ENCODE data around the gene SHCBP1L. TPM values are rescaled to one million over a fixed set of nuclear protein-coding genes. Genes with fewer than 3 reads are reported as not detected.

Gene SHCBP1L
- total RNA-seq, 2 experiments from 2014 or later = 1.5 TPM; not detected in 1

DNA sequence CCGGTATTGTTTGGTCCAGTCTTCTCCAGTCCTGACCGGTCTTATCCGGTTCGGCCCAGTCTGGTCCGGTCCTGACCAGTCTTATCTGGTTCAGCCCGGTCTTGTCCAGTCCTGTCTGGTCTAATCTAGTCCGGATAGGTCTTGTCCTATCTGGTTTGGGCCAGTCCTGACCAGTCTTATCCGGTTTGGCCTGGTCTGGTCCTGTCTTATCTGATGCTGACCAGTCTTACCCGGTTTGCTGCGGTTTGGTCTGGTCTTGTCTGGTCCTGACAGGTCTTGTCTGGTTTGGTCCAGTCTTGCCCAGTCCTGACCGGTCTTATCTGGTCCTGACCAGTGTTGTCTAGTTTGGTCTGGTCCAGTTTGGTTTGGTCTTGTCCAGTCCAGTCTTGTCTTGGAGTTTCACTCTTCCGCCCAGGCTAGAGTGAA, 83.7 kb downstream of the SHCBP1L start:
- Histone ChIP-seq H3K79me2 (ENCODE audit: insufficient read depth, low read depth, low read length) (peaks cover 15% of the 10 kb centered on the region; the same call in 1 of the 2 replicates), H4K20me1 (ENCODE audit: insufficient read depth, low read length) (no peaks in the 10 kb centered on the region), H3K9me3 (ENCODE audit: low read length) (no peaks in the 10 kb centered on the region), H3K4me3 (ENCODE audit: low read depth, low read length, poor library complexity, severe bottlenecking) (no peak overlapping the region), H3K9me2 (ENCODE audit: insufficient read depth, low read length) (no peaks in the 10 kb centered on the region), H3K27ac (ENCODE audit: low read depth, low read length, poor library complexity, severe bottlenecking) (no peak overlapping the region), H2AFZ (ENCODE audit: low read length) (no peak overlapping the region), H3K4me2 (ENCODE audit: low read length) (no peak overlapping the region), H3K36me3 (ENCODE audit: insufficient read depth, low read length) (peaks cover 100% of the 10 kb centered on the region), H3K4me1 (ENCODE audit: insufficient read depth, low read length, poor library complexity, severe bottlenecking) (no peaks in the 10 kb centered on the region)
- POLR2A ChIA-PET = interaction anchor here (0.6 to 1.0 kb wide), 2 partner anchors 21 to 69 kb away, joined by 3 to 4 read pairs; no protein-coding TSS in a partner anchor
- CTCF ChIA-PET (ENCODE audit: unreplicated experiment) = no interaction called here
- BruUV-seq (replicated peaks) = no TSS peak
- DNase-seq (ENCODE audit: low spot score) = no peak
- intact Hi-C loops (cut with micrococcal nuclease; ENCODE audit: unreplicated experiment) = no loop called here
- no peak for TF ChIP-seq EZH2phosphoT487 (IDR thresholded peaks at IDR 0.05; ENCODE audit: borderline replicate concordance, low read depth, low read length)
- TF ChIP-seq, protein P1, sequence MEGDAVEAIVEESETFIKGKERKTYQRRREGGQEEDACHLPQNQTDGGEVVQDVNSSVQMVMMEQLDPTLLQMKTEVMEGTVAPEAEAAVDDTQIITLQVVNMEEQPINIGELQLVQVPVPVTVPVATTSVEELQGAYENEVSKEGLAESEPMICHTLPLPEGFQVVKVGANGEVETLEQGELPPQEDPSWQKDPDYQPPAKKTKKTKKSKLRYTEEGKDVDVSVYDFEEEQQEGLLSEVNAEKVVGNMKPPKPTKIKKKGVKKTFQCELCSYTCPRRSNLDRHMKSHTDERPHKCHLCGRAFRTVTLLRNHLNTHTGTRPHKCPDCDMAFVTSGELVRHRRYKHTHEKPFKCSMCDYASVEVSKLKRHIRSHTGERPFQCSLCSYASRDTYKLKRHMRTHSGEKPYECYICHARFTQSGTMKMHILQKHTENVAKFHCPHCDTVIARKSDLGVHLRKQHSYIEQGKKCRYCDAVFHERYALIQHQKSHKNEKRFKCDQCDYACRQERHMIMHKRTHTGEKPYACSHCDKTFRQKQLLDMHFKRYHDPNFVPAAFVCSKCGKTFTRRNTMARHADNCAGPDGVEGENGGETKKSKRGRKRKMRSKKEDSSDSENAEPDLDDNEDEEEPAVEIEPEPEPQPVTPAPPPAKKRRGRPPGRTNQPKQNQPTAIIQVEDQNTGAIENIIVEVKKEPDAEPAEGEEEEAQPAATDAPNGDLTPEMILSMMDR (conservative IDR thresholded peaks at IDR 0.05; ENCODE audit: low read length) = no peak

GRCh38 chr1:182867861-182868260, 85.1 kb downstream of the SHCBP1L start:
- no peak overlapping the region for H3K4me2 ChIP-seq (ENCODE audit: low read length)
- ChIA-PET POLR2A (interaction anchor here (0.6 to 1.3 kb wide), 3 partner anchors 11 to 60 kb away, joined by 3 to 5 read pairs (median 3); no protein-coding TSS in a partner anchor), CTCF (ENCODE audit: unreplicated experiment) (no interaction called here)
- peaks cover 100% of the 10 kb centered on the region for H3K36me3 ChIP-seq (ENCODE audit: insufficient read depth, low read length)
- no peaks in the 10 kb centered on the region for H3K4me1 ChIP-seq (ENCODE audit: insufficient read depth, low read length, poor library complexity, severe bottlenecking)
- H3K27ac ChIP-seq (ENCODE audit: low read depth, low read length, poor library complexity, severe bottlenecking) = no peak overlapping the region
- H3K9me3 ChIP-seq (ENCODE audit: low read length) = no peaks in the 10 kb centered on the region
- BruUV-seq (replicated peaks) = TSS peak; percentile 2
- no peak for TF ChIP-seq EZH2phosphoT487 (IDR thresholded peaks at IDR 0.05; ENCODE audit: borderline replicate concordance, low read depth, low read length)
- TF ChIP-seq, protein P1 (conservative IDR thresholded peaks at IDR 0.05; ENCODE audit: low read length) = no peak
- H4K20me1 ChIP-seq (ENCODE audit: insufficient read depth, low read length) = 0 out of 2 replicates have a peak, but pooled peaks cover 3% of the 10 kb centered on the region
- no peak overlapping the region for H2AFZ ChIP-seq (ENCODE audit: low read length)
- H3K79me2 ChIP-seq (ENCODE audit: insufficient read depth, low read depth, low read length) = peaks cover 28% of the 10 kb centered on the region; the same call in 1 of the 2 replicates
- H3K4me3 ChIP-seq (ENCODE audit: low read depth, low read length, poor library complexity, severe bottlenecking) = no peak overlapping the region
- intact Hi-C loops (cut with micrococcal nuclease; ENCODE audit: unreplicated experiment) = no loop called here
- no peak for DNase-seq (ENCODE audit: low spot score)
- no peaks in the 10 kb centered on the region for H3K9me2 ChIP-seq (ENCODE audit: insufficient read depth, low read length)

GRCh38 chr1:182863940-182864339, 89.0 kb downstream of the SHCBP1L start:
- ChIA-PET POLR2A (no interaction called here), CTCF (ENCODE audit: unreplicated experiment) (no interaction called here)
- Histone ChIP-seq H3K4me2 (ENCODE audit: low read length) (no peak overlapping the region), H3K9me3 (ENCODE audit: low read length) (no peaks in the 10 kb centered on the region), H3K4me3 (ENCODE audit: low read depth, low read length, poor library complexity, severe bottlenecking) (no peak overlapping the region), H3K36me3 (ENCODE audit: insufficient read depth, low read length) (peaks cover 99% of the 10 kb centered on the region), H3K9me2 (ENCODE audit: insufficient read depth, low read length) (no peaks in the 10 kb centered on the region), H3K4me1 (ENCODE audit: insufficient read depth, low read length, poor library complexity, severe bottlenecking) (no peaks in the 10 kb centered on the region), H3K79me2 (ENCODE audit: insufficient read depth, low read depth, low read length) (peaks cover 39% of the 10 kb centered on the region; the same call in 1 of the 2 replicates), H3K27ac (ENCODE audit: low read depth, low read length, poor library complexity, severe bottlenecking) (no peak overlapping the region), H2AFZ (ENCODE audit: low read length) (no peak overlapping the region), H4K20me1 (ENCODE audit: insufficient read depth, low read length) (peaks cover 18% of the 10 kb centered on the region)
- no TSS peak for BruUV-seq (replicated peaks)
- DNase-seq (ENCODE audit: low spot score) = no peak
- intact Hi-C loops (cut with micrococcal nuclease; ENCODE audit: unreplicated experiment) = no loop called here
- TF ChIP-seq, protein P1 (conservative IDR thresholded peaks at IDR 0.05; ENCODE audit: low read length) = no peak
- TF ChIP-seq EZH2phosphoT487 (IDR thresholded peaks at IDR 0.05; ENCODE audit: borderline replicate concordance, low read depth, low read length) = no peak
